SK-N-DZ (cell line): Measurements from ENCODE around the gene NEK10.

Source experiments
- DNase-seq: peaks from one replicate; pipeline ENCODE4 v3.0.0-alpha.2; 2015; ENCODE audit warnings: low spot score

NEK10 gene

DNA sequence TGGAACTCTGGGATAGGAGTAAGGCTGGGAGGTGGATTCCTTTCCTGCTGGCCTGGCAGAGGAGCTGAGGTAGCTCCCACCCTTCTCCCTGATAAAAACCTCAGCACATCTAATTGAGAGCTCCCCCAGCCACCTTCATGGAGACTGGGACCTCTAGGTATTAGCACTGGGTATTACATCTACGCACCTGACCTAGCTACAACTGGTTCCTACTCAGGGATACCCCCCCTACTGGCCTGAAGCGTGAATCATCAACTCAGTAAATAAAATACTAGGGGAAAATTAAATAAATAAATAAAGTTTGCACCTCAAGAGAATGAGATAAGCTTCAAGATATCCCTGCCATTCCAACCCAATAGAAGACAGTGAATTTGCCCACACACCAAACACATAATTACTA, 140.4 kb downstream of the NEK10 start:
- no peak for DNase-seq

DNA sequence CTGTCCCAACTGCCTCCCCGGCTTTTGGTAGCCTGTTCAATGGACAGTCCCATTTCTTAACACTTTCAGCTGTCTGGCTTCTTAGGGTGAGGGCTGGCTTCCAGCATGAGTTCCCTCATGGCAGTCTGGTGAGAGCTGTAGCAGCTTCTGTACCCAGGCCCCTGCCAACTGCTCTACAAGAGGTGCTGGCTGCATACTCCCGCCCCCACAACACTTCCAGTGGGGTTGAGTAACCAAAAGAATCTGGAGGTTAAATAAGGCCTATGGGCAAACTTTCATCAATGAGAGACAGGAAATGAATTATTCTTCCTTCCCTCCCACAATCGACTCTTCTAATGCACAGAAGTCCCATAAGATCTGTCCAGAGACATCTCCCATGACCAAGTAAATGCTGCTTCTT, 145.0 kb downstream of the NEK10 start:
- DNase-seq, result no peak

DNA sequence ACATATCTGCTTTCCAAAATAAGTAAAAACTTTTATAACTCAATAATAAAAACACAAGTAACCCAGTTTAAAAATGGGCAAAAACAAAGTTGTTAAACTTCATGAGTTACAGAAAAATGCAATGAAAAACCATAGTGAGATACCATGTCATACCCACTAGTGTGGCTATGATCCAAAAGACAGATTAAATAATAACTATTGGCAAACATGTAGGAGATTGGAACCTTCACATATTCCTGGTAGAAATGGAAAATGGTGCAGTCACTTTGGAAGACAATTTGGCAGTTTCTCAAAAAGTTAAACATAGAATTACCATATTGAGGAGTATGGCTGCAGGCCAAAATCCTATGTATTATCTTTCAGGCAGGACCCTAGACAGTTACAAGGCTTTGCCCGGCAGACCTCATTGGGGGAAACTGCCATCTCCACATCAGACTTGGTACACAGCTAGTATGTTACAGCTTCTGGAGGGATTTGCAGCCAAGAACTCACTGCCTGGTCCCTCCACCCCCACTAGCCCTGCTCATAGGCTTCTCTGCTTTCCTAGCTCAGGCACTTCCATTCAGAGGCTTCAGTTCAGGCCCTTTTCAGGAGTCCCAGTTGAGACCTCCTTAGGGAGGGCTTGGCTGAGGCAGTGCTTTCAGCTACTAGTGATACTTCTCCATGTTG, 147.8 kb downstream of the NEK10 start:
- no peak for DNase-seq

DNA sequence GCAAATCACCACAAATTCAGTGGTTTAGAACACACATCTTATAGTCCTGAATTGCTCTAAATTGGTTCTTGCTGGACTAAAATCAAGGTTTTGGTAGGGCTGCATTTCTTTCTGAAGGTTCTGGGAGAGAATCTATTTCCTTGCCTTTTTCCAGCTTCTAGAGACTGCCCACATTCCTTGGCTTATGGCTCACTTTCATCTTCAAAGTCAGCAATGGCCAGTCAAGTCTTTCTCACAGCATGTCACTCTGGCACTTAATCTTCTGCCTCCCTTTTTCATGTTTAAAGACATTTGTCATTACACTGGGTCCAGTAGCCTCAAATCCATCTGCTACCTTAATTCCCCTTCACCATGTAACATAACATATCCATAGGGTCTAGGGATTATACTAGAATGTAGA, 149.0 kb downstream of the NEK10 start:
- no peak for DNase-seq

DNA sequence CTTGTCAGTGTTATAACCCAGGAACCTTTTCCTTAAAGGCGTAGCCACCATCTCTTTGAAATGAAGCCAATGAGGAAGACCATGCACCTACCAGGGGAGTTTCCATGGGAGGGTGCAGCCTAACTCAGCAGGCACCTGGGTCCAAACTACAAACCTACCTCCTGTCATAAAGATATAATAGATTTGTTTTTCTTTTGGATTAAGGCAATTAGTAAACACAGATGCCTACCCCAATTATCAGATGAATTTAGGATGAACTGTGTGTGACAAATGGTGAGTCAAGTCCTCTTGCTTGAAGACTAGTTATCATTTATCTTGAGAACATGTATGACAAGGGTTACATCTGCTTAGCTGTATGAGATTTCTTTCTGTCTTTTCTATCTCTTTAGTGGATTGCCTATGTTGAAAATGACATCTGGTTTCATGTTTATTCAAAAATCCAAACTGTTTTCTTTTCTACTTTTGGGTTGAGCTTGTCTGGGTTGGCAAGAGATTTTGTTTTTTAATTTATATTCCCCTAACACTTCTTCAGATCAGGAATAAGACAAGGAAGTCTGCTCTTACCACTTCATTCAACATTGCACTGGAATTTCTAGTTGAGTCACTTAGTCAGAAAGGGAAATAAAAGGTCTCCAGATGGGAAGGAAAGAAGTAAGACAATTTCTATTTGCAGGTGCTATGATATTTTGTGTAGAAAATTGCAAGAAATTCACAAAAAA, 149.9 kb downstream of the NEK10 start:
- no peak for DNase-seq

DNA sequence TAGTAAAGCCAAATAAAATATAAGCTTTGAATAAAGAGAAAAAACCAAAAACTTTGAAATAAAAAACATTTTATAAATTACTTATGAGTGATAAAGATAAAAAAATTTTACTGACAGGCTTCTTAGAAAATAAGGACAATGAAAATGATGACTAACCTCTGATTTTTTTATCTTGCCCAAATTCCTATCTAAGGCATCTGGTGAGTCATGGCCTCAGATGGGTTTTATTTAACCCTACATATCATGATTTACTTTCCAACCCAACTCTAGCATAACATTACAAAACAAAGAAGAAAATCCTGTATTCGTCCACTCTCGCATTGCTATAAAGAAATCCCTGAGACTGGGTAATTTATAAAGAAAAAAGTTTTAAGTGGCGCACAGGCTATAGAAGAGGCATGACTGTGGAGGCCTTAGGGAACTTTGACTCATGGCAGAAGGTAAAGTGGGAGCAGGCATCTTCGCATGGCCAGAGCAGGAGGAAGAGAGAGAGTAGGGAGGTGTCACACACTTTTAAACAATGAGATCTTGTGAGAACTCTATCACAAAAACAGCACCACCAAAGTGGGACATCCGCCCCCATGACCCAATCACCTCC, 152.1 kb downstream of the NEK10 start:
- DNase-seq, result no peak

DNA sequence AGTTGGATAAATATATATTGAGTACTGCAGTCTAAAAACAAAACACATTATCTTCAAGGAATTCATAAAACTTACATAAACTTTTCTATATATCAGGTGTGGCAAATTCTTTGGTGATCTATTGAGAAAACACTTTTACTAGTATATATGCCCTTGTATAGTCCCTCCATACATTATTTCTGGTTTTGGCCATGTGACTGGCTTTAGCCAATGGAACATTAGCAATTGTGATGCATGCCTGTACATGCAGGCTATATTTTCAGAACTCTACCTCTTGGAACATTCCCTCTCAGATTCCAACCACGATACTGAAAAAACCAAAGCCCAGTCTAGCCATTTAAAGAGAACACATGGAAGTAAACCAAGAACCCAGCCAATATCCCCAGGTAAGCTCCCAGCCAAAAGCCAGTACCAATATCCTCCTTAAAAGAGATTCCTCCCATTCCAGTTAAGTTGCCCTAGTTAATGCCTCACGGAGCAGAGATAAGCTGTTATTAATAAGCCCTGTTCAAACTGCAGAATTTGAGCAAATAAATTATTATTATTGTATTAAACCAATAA, 152.8 kb downstream of the NEK10 start:
- no peak for DNase-seq

DNA sequence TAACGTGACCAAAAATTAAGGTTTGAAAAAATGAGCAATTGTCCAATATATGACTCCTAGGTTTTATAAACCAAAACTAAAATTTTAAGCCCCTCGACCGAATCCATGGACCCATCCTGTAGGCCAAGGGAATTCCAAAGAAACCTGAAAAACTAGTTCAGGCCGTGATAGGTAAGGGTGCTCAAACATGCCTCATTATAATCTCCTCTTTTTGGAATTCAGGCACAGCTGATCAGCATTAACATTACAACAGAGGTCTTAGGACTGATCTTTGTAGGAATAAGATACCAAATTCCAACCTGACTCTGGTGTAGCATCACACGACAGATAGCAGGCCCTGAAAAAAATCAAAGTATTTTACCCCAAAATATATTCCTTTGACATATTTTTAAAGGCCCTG, 155.7 kb downstream of the NEK10 start:
- DNase-seq, result no peak

DNA sequence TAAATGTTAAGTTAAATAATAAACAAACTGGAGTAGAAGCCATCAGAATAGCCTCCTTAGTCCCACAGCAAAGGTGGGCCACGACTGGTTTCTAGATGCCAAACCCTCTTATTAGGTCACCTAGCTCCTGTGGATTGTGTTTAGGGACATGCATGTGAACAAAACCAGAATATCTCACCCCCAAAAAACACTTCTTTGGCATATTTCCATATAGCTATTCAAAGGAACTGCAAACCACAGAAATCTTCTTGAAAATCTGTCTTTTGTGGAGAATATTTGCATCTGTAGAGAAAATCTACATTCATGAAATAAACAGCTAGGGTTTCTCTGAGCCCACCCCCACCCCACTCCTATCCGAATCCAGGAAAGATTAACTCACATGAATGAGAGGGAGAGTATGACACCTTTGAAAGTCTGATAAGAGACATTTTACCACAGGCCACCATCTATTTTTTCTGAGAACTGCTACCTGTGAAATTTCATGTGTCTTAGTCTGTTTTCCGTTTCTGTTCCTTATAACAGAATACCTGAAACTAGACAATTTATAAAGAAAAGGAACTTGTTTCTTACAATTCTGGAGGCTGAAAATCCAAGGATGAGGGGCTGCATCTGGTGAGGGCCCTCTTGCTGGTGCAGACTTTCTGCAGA, 159.4 kb downstream of the NEK10 start:
- DNase-seq, result no peak

DNA sequence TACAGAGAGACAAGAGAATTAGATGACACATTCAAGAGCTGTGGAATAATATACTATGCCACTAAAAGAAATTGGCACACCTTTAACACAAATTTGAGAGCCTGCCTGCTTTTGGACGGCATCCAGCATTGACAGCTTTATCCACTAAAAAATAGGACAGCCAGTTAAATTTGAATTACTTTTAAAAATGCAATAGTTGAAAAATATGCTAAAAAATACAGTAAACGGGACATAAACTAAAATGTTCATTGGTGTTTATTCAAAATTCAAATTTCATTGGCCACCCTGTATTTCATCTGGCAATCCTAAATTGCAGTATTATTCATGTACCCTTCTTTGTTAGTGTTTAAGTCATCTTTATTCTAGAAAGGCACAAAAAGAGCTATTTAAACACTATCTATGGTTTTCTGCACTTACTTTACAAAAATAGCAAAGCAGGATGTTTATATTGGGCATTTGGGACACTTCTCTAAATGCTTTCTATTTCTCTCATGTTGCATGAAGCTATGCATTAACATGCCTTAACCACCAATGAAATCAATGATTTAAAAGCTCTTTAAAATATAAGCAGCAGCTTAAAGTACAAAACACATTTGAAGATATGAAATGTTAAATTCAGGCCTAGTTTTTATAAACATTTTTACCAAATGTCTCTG, 160.1 kb downstream of the NEK10 start:
- DNase-seq, result no peak

DNA sequence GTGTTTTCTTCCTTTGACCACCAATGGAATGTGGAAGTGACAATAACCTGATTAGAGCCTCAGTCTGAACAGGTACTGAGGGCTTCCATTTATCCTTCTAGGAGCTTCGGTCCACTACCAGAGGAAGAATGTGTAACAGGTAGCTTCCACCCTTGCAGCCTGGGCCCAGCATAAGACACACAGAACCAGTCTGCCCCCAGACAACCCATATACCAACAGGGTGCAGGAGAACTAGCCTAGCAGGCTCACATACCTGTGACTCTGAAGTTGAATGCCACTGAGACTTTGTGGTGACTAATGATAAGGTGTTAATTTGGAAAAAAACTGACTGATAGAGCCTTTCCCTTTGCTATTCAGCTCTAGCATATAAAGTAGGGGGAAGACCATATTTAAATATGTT, 166.2 kb downstream of the NEK10 start:
- DNase-seq, result no peak

DNA sequence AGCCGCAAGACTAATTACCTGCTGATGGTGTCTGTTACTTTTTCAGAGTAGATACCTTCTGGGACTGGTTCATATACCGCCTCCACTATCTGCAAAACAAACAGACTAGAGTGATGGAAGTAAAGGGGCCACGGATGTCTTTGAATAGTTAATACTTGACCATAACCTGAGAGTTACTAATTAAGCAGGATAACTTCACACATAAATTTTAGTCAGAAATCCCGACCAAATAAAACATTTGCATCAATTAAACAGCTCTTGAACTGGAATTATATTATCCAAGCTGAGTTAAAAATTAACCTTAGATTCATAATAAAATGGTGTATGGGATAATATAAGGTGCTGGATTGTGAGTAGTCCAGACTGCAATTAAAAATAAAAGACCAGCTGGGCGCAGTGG, 167.7 kb downstream of the NEK10 start:
- DNase-seq, result no peak

DNA sequence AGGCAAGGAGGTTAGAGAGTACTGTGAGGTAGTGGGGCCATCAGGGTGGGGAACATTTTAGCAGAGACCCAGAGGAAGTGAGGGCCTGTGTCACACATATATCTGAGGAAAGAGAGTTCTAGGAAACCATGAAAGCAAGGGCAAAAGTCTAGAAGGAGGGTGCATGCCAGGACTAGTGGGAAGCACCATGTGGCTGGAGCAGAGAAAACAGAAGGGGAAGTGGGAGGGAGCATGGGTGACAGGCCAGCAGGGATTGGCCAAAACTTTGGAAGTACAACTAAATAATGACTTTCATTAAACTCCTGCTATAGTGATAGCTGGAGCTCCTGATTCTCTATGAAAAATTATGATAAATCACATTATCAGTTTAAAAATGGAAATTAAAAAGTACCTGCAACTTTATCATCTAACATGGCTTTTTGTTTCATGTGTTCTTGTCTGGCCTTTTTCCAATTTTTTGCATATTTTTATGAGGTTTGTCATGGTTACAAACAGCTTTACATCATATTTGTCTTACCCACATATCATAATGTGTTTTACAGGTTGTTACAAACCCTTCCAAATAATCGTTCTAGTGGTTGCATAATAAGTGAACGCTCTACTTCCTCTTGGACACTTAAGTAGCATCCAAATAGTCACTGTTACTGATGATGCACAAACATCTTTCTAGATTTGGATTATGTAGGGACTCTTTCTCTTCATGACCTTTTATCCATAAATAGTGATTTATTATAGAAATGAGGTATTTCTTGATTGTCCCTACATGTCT, 168.3 kb downstream of the NEK10 start:
- DNase-seq, result no peak

DNA sequence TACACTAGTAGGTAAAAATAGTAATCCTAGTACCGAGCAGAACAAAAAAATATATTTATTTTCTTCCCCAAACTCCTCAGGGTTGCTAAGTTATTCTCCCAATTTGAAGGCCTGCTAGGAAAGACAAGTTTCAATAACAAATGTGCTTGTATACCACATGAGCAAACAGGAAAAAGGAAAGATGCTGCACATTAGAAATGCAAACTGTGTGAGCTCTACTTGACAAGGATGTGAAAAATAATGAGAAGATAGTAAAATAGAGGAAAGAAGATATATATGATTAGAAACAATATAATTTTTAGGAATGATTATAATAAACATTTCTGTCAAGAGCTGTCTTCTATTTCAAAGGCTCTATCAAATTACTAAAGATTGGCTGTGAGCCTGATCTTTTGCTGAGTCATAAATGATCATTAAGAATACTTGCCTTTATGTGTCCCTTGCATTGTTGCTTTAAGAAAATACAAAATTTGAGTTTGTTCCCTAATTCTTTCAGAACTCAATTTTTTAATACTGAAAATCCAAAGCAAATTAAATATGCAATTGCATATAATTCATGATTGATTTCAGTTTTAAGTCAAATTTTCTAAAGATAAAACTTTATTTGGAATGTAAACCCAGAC, 174.2 kb downstream of the NEK10 start:
- no peak for DNase-seq

DNA sequence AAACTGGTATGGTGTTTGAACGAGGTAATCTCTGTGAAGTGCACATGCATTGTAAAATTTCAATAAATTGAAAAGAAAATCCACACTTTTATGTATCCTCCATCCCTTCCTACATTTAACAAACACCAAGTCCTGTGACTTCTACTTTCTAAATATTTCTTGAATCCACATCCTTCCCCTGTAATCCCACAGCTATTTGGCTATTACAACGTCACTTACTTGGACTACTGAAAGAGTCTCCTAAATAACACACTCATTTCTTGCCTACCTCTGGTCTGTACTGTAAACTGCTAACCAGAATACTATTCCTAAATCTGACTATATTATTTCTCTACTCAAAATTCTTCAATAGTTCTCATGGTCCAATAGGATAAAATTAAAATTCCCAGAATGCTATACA, 176.1 kb downstream of the NEK10 start:
- DNase-seq, result no peak

DNA sequence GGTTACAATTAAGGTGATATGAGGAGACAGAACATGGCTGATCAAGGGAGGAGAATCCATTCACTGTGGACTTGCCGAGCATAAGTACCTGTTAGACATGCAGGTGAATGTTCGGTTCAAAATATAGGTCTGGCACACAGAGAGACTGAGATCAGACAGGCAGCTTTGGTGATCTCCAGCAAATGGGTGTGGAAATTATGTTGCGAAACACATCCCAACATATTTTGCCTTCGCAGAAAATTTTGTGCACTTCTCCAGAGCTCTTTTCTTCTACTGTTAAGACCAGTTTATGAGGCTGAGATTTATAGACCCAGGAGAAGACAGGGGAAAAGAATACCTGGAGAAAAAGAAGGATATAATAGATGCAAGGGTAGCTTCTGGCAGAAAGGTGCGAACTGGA, 183.2 kb downstream of the NEK10 start:
- DNase-seq, result no peak

DNA sequence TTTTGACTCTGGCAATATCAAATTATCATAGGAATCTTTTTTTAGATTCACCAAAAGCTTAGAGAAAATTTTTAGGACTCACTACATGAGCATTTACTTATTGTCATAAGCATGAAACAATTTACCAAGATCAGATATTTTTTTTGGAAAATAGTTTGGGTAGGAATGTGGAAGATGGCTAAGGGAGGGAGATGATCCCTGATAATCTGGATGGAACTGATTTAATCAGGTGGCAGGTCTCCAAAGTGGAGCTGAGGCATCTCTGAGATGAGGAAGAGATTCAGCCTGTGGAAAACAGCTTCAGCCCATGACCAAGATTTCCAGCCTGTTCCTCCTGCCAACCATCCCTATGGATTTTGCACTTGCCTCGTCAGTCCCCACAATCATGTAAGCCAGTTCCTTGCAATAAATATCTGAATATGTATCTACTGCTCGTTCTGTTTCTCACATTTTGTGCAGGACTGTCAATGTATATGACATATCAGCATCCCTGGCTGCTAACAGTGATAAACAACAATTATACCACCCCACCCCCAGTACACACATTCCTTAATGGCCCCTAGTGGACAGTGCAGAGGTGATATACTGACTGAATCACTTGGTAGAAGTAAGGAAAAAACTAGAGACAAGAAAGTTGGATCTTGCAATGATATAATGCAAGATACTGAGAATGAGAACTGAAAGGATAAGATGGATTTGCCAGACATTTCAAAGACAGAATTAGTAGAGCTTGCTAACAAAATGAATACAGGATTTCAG, 183.8 kb downstream of the NEK10 start:
- no peak for DNase-seq

DNA sequence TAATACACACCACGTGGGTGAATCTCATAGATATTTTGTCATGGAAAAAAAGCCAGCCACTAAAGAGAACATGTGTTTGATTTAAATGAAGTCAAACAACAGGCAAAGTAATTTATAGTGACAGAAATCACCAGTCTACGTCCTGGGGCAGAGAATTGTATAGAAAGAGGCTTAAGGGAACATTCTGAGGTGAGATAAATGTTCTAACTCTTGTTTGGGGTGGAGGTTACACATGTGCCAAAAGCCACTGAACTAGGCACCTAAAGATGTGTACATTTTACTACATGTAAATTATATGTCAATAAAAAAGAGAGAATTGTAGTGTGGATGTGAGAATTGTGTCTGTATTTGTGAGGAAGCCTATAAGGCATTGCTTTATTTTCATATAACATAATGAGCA, 184.9 kb downstream of the NEK10 start:
- no peak for DNase-seq

DNA sequence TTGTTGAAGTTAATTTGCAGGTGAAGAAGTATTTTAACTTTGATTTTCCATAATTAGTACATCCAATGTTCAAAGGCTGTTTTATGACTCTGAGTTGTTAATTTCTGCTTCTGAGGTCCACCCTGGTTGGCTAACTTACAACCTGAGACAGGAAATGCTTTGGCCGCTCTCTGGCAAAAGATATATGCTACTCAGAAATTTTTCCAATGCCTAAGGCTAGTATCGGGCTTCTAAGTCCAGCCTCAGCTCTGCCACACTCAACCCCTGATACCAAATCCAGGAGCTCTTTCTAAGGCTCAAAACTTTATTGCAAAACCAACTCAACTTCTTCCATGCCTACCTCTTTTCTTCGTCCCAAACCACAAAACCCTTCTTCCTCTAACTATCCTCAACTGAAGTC, 192.9 kb downstream of the NEK10 start:
- no peak for DNase-seq

DNA sequence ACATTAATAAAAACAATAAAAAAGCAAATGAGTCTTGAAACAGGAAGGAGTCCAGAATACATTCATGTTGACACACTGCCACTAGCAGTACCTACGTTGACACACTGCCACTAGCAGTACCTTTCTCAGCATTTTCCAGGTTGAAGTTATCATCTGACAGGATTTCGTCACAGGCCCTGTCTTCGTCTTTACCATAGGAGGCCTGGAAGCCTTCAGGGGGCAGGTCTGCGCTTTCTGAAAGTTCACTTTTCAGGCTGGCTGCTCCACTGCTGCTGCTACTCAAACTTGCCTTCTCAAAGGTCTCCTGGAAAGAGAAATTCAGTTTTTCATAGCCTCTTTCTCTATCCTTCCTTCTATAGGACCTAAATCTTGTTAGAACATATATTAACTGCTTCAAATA, 194.7 kb downstream of the NEK10 start:
- no peak for DNase-seq
